ENCODE results near the gene C5orf15. TPM values are rescaled to one million over a fixed set of nuclear protein-coding genes. Genes with fewer than 3 reads are reported as not detected.

C5orf15 gene
- total RNA-seq, 1 donor from 2014 or later = 70.2 TPM

DNA sequence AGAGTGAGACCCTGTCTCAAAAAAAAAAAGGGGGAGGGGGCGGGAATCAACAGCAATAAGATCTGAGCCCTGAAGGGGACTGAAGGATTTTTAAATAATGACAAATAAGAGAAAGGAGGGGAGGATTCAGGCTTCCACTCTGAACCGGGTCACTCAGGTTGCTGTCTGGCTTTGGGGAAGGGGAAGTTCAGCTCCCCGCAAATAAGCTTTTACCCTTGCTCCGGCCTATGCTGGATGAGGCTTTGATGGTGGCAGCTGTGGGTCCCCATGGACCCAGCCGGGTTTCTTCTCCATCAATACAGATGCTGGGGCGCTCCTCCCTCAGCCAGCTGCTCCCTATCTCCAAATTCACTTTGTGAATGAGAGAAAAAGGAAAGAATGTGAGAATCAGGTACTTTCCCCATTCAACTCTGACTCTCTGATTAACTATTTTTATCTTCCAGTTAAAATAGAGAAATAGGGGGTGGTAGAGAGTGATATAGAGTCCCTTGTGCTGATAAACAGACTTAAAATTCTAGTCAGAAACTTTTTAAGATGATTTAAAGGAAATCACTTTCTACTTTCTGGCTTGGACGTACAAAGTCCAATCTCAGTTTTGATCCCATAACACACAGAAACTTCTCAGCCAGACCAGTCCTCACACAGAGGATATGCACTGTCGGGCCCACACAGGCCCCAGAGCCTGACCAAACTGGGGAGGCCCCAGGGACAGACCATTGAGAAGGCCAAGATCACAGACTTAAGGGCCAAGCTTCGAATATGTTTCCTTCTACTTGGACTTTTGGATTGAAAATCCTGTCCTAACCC is 39.6 kb downstream of the C5orf15 start:
- Histone ChIP-seq H3K27me3 (ENCODE audit: control insufficient read depth, insufficient read depth, low read length) (no peaks in the 10 kb centered on the region), H3K36me3 (ENCODE audit: control insufficient read depth, insufficient read depth, low read length) (no peaks in the 10 kb centered on the region), H3K4me3 (ENCODE audit: low read depth, low read length) (no peak overlapping the region)
- no peak for DNase-seq (ENCODE audit: low read depth)
- TF ChIP-seq, protein P1, sequence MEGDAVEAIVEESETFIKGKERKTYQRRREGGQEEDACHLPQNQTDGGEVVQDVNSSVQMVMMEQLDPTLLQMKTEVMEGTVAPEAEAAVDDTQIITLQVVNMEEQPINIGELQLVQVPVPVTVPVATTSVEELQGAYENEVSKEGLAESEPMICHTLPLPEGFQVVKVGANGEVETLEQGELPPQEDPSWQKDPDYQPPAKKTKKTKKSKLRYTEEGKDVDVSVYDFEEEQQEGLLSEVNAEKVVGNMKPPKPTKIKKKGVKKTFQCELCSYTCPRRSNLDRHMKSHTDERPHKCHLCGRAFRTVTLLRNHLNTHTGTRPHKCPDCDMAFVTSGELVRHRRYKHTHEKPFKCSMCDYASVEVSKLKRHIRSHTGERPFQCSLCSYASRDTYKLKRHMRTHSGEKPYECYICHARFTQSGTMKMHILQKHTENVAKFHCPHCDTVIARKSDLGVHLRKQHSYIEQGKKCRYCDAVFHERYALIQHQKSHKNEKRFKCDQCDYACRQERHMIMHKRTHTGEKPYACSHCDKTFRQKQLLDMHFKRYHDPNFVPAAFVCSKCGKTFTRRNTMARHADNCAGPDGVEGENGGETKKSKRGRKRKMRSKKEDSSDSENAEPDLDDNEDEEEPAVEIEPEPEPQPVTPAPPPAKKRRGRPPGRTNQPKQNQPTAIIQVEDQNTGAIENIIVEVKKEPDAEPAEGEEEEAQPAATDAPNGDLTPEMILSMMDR (IDR thresholded peaks at IDR 0.05; ENCODE audit: insufficient read depth, low read length, poor library complexity, severe bottlenecking) = no peak

DNA sequence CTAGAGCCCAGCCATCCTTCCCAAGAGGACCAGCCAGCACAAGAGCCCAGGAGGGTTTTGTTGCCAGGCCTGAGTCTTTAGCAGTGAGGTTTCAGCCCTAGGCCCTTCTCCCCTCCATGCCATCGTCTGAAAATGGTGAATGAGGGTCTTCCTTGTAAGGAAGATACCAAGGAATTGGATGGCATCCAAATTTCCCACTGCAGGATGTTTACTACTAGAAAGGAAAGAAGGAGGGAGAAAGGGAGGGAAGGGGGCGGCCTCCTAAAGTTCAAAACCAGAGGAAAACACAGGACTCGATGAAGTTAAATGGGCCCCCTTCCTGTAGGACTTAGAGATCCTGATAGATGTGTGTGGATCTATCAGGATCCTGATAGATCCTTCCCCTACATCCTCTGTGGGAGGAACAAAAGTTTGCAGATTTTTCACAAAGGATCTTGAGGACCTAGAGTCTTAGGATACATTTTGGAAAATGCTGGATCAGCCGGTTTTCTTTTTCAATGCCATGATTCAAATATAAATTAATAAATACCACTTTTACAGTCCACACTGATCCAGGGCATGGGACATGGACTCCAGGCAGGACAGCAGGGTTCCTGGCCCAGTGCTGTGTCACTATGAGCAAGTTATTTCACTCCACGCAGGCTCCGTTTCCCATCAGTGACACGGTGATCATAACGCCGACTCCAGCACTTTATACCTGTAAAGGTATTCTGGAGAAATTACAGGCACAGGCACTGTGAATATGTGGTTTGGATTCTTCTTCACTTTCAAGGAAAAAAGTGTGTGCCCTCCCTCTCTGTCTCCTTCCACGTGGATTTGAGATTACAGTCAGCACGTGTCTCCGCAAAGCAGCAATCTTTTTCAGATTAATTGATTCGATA is 40.9 kb downstream of the C5orf15 start:
- Histone ChIP-seq H3K36me3 (ENCODE audit: control insufficient read depth, insufficient read depth, low read length) (no peaks in the 10 kb centered on the region), H3K27me3 (ENCODE audit: control insufficient read depth, insufficient read depth, low read length) (no peaks in the 10 kb centered on the region), H3K4me3 (ENCODE audit: low read depth, low read length) (no peak overlapping the region)
- TF ChIP-seq, protein P1 (IDR thresholded peaks at IDR 0.05; ENCODE audit: insufficient read depth, low read length, poor library complexity, severe bottlenecking) = no peak
- no peak for DNase-seq (ENCODE audit: low read depth)

DNA sequence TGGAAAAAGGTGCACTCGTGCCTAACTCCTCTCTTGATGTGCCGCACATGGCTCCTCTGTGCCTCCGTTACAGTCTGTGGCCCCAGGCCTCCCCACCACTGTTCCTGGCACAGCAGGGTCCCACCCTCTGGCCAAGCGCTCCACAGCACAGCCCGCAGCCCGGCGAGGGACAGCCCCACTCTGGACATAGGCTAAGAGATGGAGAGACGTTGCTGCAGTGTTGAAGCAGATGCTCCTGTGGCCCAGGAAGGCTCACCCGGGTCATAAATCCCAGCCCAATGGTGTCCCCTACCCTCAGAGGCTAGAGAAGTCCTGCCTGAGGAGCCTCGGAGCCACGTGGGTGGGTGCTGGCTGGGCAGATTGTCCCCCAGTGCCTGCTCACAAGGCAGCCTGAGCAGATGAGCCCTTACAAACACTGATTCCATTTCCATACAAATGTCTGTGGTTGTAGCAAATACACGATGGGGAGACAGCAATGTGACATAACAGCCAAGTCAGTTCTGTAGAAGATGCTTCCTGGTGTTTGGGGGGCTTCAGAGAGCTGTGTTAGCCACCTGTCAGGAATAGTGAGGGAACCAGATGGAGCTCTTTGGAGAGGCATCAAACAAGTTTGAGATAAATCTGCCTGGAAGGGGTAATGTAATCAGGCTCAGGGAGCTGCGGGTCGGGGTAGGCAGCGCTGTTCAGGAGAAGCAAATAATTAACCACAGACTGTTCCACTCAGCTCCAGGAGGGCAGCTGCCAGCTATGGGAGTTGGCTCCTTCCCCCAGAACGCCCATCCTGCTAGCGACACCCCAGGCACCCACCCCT is 41.7 kb downstream of the C5orf15 start:
- no peak overlapping the region for H3K4me3 ChIP-seq (ENCODE audit: low read depth, low read length)

DNA sequence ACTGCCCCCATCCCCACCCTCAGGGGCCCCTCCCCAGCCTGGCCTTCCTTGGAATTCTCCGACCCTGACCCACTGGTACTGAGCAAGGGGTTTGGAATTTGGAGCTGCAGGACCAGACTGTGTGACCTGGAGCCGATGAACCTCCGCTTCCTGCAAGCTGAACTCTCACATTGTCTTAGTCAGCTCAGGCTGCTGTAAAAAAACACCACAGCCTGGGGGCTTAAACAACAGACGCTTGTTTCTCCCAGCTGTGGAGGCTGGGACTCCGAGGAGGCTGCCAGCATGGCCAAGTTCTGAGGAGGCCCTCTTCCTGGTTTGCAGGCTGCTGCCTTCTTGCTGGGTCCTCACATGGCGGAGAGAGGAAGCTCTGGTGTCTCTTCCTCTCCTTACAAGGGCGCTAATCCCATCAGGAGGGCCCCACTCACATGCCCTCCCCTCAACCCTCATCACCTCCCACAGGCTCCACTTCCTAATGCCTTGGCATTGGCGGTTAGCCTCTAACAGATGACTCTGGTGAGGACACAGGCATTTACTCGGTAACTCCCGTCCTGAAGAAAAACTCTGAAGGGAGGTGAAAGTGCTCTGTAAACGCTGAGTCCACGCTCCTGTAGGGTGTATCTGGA is 42.4 kb downstream of the C5orf15 start:
- Histone ChIP-seq H3K36me3 (ENCODE audit: control insufficient read depth, insufficient read depth, low read length) (no peaks in the 10 kb centered on the region), H3K27me3 (ENCODE audit: control insufficient read depth, insufficient read depth, low read length) (no peaks in the 10 kb centered on the region), H3K4me3 (ENCODE audit: low read depth, low read length) (no peak overlapping the region)
- peak; percentile 58 for DNase-seq (ENCODE audit: low read depth)
- TF ChIP-seq, protein P1 (IDR thresholded peaks at IDR 0.05; ENCODE audit: insufficient read depth, low read length, poor library complexity, severe bottlenecking) = no peak

More for the DNA sequence above, 41.7 kb downstream of the C5orf15 start:
- DNase-seq (ENCODE audit: low read depth) = no peak
- TF ChIP-seq, protein P1 (IDR thresholded peaks at IDR 0.05; ENCODE audit: insufficient read depth, low read length, poor library complexity, severe bottlenecking) = no peak
- Histone ChIP-seq H3K36me3 (ENCODE audit: control insufficient read depth, insufficient read depth, low read length) (no peaks in the 10 kb centered on the region), H3K27me3 (ENCODE audit: control insufficient read depth, insufficient read depth, low read length) (no peaks in the 10 kb centered on the region)

DNA sequence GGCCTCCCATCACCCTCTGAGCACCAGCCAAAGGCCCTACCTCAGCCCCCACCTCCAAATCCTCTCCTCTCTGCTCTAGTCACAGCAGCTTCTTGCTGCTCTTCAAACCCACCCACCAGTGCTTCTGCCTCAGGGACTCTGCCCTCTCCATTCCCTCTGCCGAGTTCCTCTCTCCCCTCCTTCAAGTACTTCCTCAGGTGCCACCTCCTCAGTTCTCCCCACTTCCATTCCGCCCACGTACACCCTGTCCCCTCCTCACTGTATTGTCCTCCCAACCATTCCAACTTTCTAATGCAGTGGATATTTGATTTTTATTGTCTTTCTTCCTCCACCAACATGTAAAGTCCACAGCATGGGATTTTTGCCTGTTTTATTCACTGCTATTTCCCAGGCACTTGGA is 43.2 kb downstream of the C5orf15 start:
- no peak overlapping the region for H3K4me3 ChIP-seq (ENCODE audit: low read depth, low read length)
- no peak for DNase-seq (ENCODE audit: low read depth)
- H3K36me3 ChIP-seq (ENCODE audit: control insufficient read depth, insufficient read depth, low read length) = no peaks in the 10 kb centered on the region
- no peaks in the 10 kb centered on the region for H3K27me3 ChIP-seq (ENCODE audit: control insufficient read depth, insufficient read depth, low read length)
- TF ChIP-seq, protein P1 (IDR thresholded peaks at IDR 0.05; ENCODE audit: insufficient read depth, low read length, poor library complexity, severe bottlenecking) = no peak

Measured in kidney epithelial cell (primary cell).